HFF-Myc (cell line): ENCODE data around the gene SMIM38.
A peak's percentile ranks its signal among the peaks of the same experiment; 100 is the strongest.

ENCODE experiments used
- DNase-seq: peaks from one replicate; pipeline ENCODE4 v3.0.0-alpha.2; 2011; ENCODE audit warnings: low read depth; ENCODE audit errors: extremely low read depth
- H3K4me3 ChIP-seq: replicated peaks from 2 replicates; pipeline ENCODE4 v1.5.1; 2011; ENCODE audit warnings: low read depth, mild to moderate bottlenecking, control low read depth, low read length
- CTCF ChIP-seq: IDR thresholded peaks from 2 replicates; pipeline ENCODE4 v1.5.1; 2012; ENCODE audit warnings: mild to moderate bottlenecking, low read depth, low read length, control low read depth; ENCODE audit errors: missing control alignments

The SMIM38 gene

GRCh38 chr11:69183613-69184012 is 27.9 kb downstream of the SMIM38 start:
- no peak for TF ChIP-seq CTCF
- no peak for DNase-seq
- H3K4me3 ChIP-seq, result no peak overlapping the region

GRCh38 chr11:69186316-69187260 is 30.9 kb downstream of the SMIM38 start:
- no peak for DNase-seq
- H3K4me3 ChIP-seq, result no peak overlapping the region
- TF ChIP-seq CTCF, result peak; percentile 20

GRCh38 chr11:69187540-69188065 is 31.9 kb downstream of the SMIM38 start:
- TF ChIP-seq CTCF, result no peak
- no peak for DNase-seq
- H3K4me3 ChIP-seq, result no peak overlapping the region

- TF ChIP-seq CTCF, result no peak
- no peak for DNase-seq
- no peak overlapping the region for H3K4me3 ChIP-seq
These were observed 33.3 kb downstream of the SMIM38 start for GRCh38 chr11:69189059-69189458.

GRCh38 chr11:69190796-69191536 is 35.2 kb downstream of the SMIM38 start:
- no peak for DNase-seq
- TF ChIP-seq CTCF, result no peak

GRCh38 chr11:69192301-69192721 is 36.6 kb downstream of the SMIM38 start:
- no peak for DNase-seq
- TF ChIP-seq CTCF, result no peak
- H3K4me3 ChIP-seq, result no peak overlapping the region

More at GRCh38 chr11:69190796-69191536, 35.2 kb downstream of the SMIM38 start:
- no peak overlapping the region for H3K4me3 ChIP-seq
